HL-60 (cell line): ENCODE data around the gene RAI1.
A peak's percentile ranks its signal among the peaks of the same experiment; 100 is the strongest.

Source experiments
- DNase-seq, 2 experiments: peaks; one replicate each; pipeline ENCODE4 v3.0.0-alpha.2; 2010 to 2020; ENCODE audit warnings: low read depth in 1 of 2, low spot score in 1 of 2
- H3K27ac ChIP-seq: fragments of 250-450 bp; sonication (Bioruptor Pico); replicated peaks from 2 replicates; pipeline ENCODE4 v1.5.1; 2020; ENCODE audit warnings: mild to moderate bottlenecking, moderate library complexity
- H3K27me3 ChIP-seq: fragments of 250-450 bp; sonication (Bioruptor Pico); 2 replicates; pipeline ENCODE4 v1.5.1; 2021; ENCODE audit warnings: mild to moderate bottlenecking, moderate library complexity; ENCODE audit not compliant: insufficient read depth, poor library complexity, severe bottlenecking
- H3K4me3 ChIP-seq: replicated peaks from 2 replicates; pipeline ENCODE4 v1.5.1; 2011; ENCODE audit warnings: mild to moderate bottlenecking, control low read depth, low read length; ENCODE audit not compliant: insufficient read depth
- CTCF ChIP-seq: IDR thresholded peaks from one replicate; pipeline ENCODE4 v1.5.1; 2011; ENCODE audit warnings: low read length, control low read depth, inconsistent platforms; ENCODE audit not compliant: insufficient read depth
- GABPA ChIP-seq: IDR thresholded peaks from 2 replicates; pipeline ENCODE4 v1.6.1; 2012; ENCODE audit warnings: low read depth
- POLR2AphosphoS5 ChIP-seq: IDR thresholded peaks from 2 replicates; pipeline ENCODE4 v1.6.1; 2012; ENCODE audit warnings: low read depth
- SPI1 ChIP-seq: IDR thresholded peaks from 2 replicates; pipeline ENCODE4 v1.6.1; 2012; ENCODE audit warnings: low read depth, mild to moderate bottlenecking, borderline replicate concordance
- TF ChIP-seq, protein P1 (sequence below): IDR thresholded peaks from 2 replicates; pipeline ENCODE4 v1.6.1; 2012; ENCODE audit warnings: low read depth; ENCODE audit not compliant: insufficient replicate concordance

RAI1 gene

DNA sequence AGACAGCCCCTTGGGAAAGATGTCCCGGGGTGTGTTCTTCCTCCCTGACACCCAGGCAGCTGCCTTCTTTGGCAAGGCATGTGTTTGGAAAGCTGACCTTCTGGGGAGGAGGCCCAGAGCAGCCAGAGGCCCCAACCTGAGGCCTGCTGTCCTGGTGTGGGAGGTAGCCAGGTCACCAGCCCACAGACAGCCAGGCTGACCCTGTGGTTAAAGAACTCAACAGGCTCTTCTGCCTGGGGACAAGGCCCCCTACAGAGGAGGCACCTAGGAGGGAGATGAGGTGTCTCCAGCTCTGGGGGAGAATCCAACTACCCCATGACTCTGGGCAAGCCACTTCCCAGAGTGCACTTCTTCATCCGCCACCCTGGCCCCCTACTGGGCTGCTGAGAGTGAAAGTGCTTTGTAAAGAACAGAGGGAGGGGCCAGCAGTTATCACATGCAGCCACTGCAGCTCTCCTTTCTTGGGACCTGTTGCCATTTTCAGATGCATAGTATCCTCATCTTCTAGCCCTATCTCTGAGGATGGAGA lies 168.7 kb downstream of the RAI1 start:
- Histone ChIP-seq H3K27me3 (no peaks in the 10 kb centered on the region), H3K4me3 (no peak overlapping the region), H3K27ac (peak overlapping the region; percentile 75)
- TF ChIP-seq GABPA (no peak), POLR2AphosphoS5 (no peak), CTCF (no peak), SPI1 (no peak)
- TF ChIP-seq, protein P1, sequence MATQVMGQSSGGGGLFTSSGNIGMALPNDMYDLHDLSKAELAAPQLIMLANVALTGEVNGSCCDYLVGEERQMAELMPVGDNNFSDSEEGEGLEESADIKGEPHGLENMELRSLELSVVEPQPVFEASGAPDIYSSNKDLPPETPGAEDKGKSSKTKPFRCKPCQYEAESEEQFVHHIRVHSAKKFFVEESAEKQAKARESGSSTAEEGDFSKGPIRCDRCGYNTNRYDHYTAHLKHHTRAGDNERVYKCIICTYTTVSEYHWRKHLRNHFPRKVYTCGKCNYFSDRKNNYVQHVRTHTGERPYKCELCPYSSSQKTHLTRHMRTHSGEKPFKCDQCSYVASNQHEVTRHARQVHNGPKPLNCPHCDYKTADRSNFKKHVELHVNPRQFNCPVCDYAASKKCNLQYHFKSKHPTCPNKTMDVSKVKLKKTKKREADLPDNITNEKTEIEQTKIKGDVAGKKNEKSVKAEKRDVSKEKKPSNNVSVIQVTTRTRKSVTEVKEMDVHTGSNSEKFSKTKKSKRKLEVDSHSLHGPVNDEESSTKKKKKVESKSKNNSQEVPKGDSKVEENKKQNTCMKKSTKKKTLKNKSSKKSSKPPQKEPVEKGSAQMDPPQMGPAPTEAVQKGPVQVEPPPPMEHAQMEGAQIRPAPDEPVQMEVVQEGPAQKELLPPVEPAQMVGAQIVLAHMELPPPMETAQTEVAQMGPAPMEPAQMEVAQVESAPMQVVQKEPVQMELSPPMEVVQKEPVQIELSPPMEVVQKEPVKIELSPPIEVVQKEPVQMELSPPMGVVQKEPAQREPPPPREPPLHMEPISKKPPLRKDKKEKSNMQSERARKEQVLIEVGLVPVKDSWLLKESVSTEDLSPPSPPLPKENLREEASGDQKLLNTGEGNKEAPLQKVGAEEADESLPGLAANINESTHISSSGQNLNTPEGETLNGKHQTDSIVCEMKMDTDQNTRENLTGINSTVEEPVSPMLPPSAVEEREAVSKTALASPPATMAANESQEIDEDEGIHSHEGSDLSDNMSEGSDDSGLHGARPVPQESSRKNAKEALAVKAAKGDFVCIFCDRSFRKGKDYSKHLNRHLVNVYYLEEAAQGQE: no peak
- DNase-seq: peak in 1 of 2 experiments; percentile 62

DNA sequence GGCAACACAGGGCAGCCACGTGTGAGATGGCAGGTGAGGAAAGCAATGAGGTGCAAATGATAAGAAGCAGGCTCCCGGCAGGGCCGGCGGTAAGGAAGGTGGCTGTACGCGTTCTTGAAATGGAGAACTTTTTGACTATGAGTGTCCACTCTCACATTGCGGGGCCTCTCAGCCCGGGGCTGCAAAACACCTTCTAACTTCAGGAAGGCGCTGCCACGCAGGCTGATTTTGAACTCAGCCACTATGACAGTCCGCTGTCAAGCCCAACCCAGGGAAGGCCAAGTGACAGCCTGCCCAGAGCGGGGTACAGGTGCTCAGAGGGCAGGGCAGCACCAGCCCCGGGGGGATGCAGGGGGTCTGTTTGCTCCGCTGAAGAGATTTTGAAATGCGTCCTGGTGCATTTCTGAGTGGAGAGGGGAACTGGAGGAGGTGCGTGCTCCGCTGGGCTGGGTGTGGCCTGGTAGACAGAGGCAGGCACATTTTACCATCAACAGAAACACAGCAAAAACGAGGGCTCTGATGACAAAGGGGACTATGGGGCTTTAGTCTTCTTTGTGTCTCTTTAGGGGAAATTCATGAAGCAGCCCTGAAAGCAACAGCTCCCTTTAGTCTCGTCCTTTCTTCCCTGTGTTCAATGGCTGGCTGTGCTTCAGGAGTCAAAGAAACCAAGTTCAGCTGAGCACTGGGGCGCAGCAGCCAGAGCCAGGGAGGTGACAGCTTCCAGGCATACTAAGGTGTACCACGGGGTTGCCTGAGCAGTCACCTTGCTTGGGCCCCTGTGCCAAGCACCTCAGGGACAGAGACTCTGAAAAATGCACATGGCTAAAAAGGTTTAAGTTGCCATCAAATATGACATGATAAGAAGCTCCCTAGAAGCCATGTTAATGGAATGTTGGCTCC lies 170.1 kb downstream of the RAI1 start:
- Histone ChIP-seq H3K4me3 (no peak overlapping the region), H3K27me3 (no peaks in the 10 kb centered on the region), H3K27ac (no peak overlapping the region)
- TF ChIP-seq GABPA: no peak
- TF ChIP-seq, protein P1: no peak
- TF ChIP-seq POLR2AphosphoS5: no peak
- TF ChIP-seq SPI1: no peak
- TF ChIP-seq CTCF: no peak
- DNase-seq: no peak

GRCh38 chr17:17852930-17853329 lies 171.7 kb downstream of the RAI1 start:
- no peak overlapping the region for H3K4me3 ChIP-seq
- no peak for DNase-seq
- H3K27ac ChIP-seq: no peak overlapping the region
- H3K27me3 ChIP-seq: no peaks in the 10 kb centered on the region
- TF ChIP-seq POLR2AphosphoS5 (no peak), SPI1 (no peak), GABPA (no peak), CTCF (no peak)
- TF ChIP-seq, protein P1: no peak
